Ovary (tissue), 9 donors: ENCODE measurements around the gene SH3RF1. TPM values are rescaled to one million over a fixed set of nuclear protein-coding genes. Genes with fewer than 3 reads are reported as not detected.
"Not testable (repeated sequence)": the region's sequence is repeated elsewhere in the genome, so short reads cannot be mapped to it uniquely, and the experiment has no call there.

ENCODE experiments used
- DNase-seq, 5 donors: peaks; one replicate each; pipeline ENCODE4 v3.0.0-alpha.2; 2019 to 2020
- H3K27ac ChIP-seq, 2 donors: fragments of 200-600 bp; one replicate each; pipeline versions ENCODE4 v1.5.1 to v1.8.0; 2019 to 2022
- H3K27me3 ChIP-seq: fragments of 200-600 bp; one replicate; pipeline ENCODE4 v1.8.0; 2022
- H3K36me3 ChIP-seq: fragments of 200-600 bp; sonication (generic); one replicate; pipeline ENCODE4 v1.5.1; 2019
- H3K4me1 ChIP-seq: one replicate; pipeline ENCODE4 v1.8.1; 2013; ENCODE audit warnings: mild to moderate bottlenecking, moderate library complexity; ENCODE audit not compliant: insufficient read depth
- H3K4me3 ChIP-seq: fragments of 200-600 bp; sonication (generic); one replicate; pipeline ENCODE4 v1.5.1; 2017
- H3K9me3 ChIP-seq, 2 donors: fragments of 200-600 bp in 1 of 2; sonication (generic) in 1 of 2; one replicate each; pipeline versions ENCODE4 v1.5.1 to v1.8.1; 2013 to 2019; ENCODE audit warnings: mild to moderate bottlenecking in 1 of 2, moderate library complexity in 1 of 2
- EP300 ChIP-seq: sonication (generic); formaldehyde crosslinking; IDR thresholded peaks from one replicate; pipeline ENCODE4 v1.6.1; 2017; ENCODE audit warnings: antibody characterized with exemption
- POLR2A ChIP-seq: fragments of 450-650 bp; IDR thresholded peaks from one replicate; pipeline ENCODE4 v1.6.1; 2017; ENCODE audit warnings: antibody characterized with exemption, mild to moderate bottlenecking, moderate library complexity
- WGBS, 3 donors: extraction: QIAGEN DNeasy Blood & Tissue Kit in 1 of 3; methylation state at CpG; one replicate each; pipeline versions ENCODE4 v1.1.5 to v1.1.7; 2013 to 2017; 5-methylcytosine and 5-hydroxymethylcytosine counted together
- intact Hi-C, 4 donors: fragments of 100-400 bp; cut with DNase I; formaldehyde crosslinking; loops; one replicate each; pipeline versions ENCODE4 v1.11.0 to v1.15.1; 2022 to 2023
- polyA plus RNA-seq, 2 donors: library from polyadenylated mRNA; stranded (reverse); fragments of 200-250 nt in 1 of 2; fragments of 350-450 nt in 1 of 2; fragmentation: Illumina TruSeq in 1 of 2; extraction: RNeasy Lipid Tissue Mini Kit (QIAGEN cat#74804) in 1 of 2; gene quantifications; one replicate each; pipeline ENCODE4 v1.2.3, GENCODE V29; 2013 to 2014
- total RNA-seq, 7 donors: library from RNA; depleted of rRNA in 2 of 7; stranded (reverse); fragments of >200 nt in 2 of 7; fragmentation: NEBNext Ultra II Directional in 3 of 7; extraction: Animal tissue kit (Norgen Biotek cat#: 25700) in 3 of 7; gene quantifications; one replicate each; pipeline versions ENCODE4 v1.1.0 to v1.2.4, GENCODE V29; 2016 to 2023
- TF ChIP-seq, protein P1 (sequence below), 3 donors: fragments of 450-650 bp in 2 of 3; fragments of 200-600 bp in 1 of 3; IDR thresholded peaks; one replicate each; pipeline versions ENCODE4 v1.5.1 to v1.8.0; 2016 to 2022; ENCODE audit warnings: antibody characterized with exemption in 3 of 3, mild to moderate bottlenecking in 1 of 3
- donor health status: DM: no; HTN: no; CAD: no; lungs with moderate emphysema.
- donor health status: DM: no; HTN: no; CAD: no.
- donor health status: Bipolar disorder and iron deficiency.
- donor health status: DM: yes; HTN: yes; CAD: no.
- donor health status: DM: no; HTN: no; CAD: no.
- donor health status: DM: yes; HTN: yes; CAD: no.

Gene SH3RF1
- total and polyA plus RNA-seq, 9 donors = 8.2 to 32.6 (median 22.3) TPM

DNA sequence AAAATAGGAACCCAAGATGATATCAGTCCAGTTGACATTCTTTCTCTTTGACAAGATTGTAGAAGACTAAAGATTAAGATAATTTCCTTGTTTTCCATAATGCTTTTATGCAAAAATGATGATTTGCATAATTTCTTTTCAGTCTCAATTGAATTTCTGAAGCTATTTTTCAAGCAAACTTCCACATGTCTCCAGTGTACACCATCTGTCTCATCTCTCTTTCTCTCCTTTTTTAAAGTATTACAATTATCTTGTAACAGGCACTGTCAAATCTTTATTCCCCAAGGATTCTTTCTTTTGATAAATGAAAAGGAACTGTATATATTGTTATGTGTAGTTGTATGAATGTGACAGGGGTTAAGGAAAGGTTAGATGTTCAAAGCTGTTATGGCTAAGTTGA is 7.9 kb upstream of the SH3RF1 start:
- Histone ChIP-seq H3K36me3 (no peaks in the 10 kb centered on the region), H3K27ac (no peak overlapping the region), H3K27me3 (no peaks in the 10 kb centered on the region), H3K9me3 (no peaks in the 10 kb centered on the region), H3K4me1 (peaks cover 3% of the 10 kb centered on the region), H3K4me3 (no peak overlapping the region)
- intact Hi-C loops = loop anchor here in 1 of 4 donors (10.0 kb wide), 1 partner anchor 264 kb away; the partner anchor contains the start of gene CBR4
- TF ChIP-seq POLR2A = no peak
- no peak for TF ChIP-seq EP300
- TF ChIP-seq, protein P1, sequence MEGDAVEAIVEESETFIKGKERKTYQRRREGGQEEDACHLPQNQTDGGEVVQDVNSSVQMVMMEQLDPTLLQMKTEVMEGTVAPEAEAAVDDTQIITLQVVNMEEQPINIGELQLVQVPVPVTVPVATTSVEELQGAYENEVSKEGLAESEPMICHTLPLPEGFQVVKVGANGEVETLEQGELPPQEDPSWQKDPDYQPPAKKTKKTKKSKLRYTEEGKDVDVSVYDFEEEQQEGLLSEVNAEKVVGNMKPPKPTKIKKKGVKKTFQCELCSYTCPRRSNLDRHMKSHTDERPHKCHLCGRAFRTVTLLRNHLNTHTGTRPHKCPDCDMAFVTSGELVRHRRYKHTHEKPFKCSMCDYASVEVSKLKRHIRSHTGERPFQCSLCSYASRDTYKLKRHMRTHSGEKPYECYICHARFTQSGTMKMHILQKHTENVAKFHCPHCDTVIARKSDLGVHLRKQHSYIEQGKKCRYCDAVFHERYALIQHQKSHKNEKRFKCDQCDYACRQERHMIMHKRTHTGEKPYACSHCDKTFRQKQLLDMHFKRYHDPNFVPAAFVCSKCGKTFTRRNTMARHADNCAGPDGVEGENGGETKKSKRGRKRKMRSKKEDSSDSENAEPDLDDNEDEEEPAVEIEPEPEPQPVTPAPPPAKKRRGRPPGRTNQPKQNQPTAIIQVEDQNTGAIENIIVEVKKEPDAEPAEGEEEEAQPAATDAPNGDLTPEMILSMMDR (IDR thresholded peaks at IDR 0.05) = no peak
- DNase-seq = no peak

DNA sequence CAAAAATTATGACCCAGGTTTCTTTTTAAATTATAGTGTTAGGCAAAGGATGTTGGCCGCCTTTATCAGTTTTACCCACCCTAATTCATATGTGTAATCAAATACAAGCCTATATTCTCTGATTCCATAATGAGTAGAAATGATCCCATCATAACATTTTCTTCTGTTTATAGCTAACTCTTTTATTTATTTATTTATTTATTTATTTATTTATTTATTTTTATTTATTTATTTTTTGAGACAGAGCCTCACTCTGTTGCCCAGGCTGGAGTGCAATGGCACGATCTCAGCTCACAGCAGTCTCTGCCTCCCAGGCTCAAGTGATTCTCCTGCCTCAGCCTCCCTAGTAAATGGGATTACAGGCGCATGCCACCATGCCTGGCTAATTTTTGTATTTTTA is 7.1 kb upstream of the SH3RF1 start:
- not testable (repeated sequence) for DNase-seq, H3K27ac ChIP-seq, H3K9me3 ChIP-seq, H3K4me1 ChIP-seq, H3K4me3 ChIP-seq, H3K27me3 ChIP-seq, H3K36me3 ChIP-seq
- intact Hi-C loops = loop anchor here in 1 of 4 donors (10.0 kb wide), 1 partner anchor 263 kb away; the partner anchor contains the start of gene CBR4
- WGBS, 3 donors = 96 to 99% (median 98%) methylated on average over 3 of the region's 3 CpGs

DNA sequence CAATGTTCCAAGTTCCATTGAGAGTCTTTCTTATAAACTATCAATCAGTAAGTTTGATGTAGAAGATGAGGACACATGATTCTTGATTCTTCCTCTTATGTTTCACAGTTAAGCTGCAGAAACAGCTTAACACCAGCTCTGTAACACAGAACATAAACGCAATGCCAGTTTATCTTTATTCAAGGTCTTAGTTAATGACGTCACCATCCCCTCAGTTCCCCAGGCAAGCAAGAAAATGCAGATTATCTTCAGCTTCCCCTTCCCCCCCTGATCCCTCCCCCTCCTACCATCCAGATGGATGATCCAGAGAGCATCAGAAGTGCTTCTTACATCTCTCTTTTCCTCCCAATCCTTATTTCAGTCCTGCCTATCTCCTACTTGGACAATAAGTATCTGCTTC is 4.4 kb upstream of the SH3RF1 start:
- Histone ChIP-seq H3K27me3 (no peaks in the 10 kb centered on the region), H3K36me3 (no peaks in the 10 kb centered on the region), H3K4me1 (peaks cover 7% of the 10 kb centered on the region), H3K9me3 (no peaks in the 10 kb centered on the region), H3K27ac (peak overlapping the region in 1 of 2 donors; percentile 22), H3K4me3 (no peak overlapping the region)
- DNase-seq = peak in 1 of 5 donors; percentile 30
- intact Hi-C loops = loop anchor here in 1 of 4 donors (10.0 kb wide), 1 partner anchor 260 kb away; the partner anchor contains the start of gene CBR4
- TF ChIP-seq POLR2A = no peak
- TF ChIP-seq, protein P1 (IDR thresholded peaks at IDR 0.05) = no peak
- no peak for TF ChIP-seq EP300
- 6 to 15% (median 8%) methylated on average over 2 of the region's 2 CpGs for WGBS, 3 donors

DNA sequence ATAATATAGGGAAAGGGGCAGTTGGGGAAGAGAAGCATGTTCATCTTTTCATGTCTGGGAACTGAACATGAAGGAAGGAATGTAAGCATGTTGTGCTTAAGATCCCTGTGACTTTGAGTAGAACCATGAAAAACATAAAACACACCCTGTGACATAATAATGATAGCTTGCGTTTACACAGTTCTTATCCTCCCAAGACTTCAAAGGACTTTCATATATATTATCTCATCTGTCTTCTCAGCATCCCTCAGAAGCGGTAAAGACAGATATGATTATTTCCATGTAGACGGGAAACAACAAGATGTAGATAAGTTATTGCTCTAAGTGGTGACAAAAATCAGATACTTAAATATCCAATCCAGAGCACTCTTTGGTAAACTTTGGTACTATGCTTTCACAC is 3.3 kb upstream of the SH3RF1 start:
- H3K4me1 ChIP-seq = peaks cover 8% of the 10 kb centered on the region
- no peak for DNase-seq

More for the DNA sequence above, 3.3 kb upstream of the SH3RF1 start:
- intact Hi-C loops = loop anchor here in 2 of 4 donors (5.0 to 10.0 kb wide), 2 partner anchors 259 to 262 kb away; partner anchors contain the start of gene CBR4 (in 2 of the 2)
- Histone ChIP-seq H3K27ac (no peak overlapping the region), H3K36me3 (no peaks in the 10 kb centered on the region), H3K9me3 (no peaks in the 10 kb centered on the region), H3K4me3 (no peak overlapping the region), H3K27me3 (no peaks in the 10 kb centered on the region)
- WGBS, 3 donors = 80 to 89% (median 86%) methylated on average over 3 of the region's 3 CpGs
- TF ChIP-seq EP300 (no peak), POLR2A (no peak)
- TF ChIP-seq, protein P1 (IDR thresholded peaks at IDR 0.05) = no peak
